ENCODE measurements around the gene RAB26. TPM values are rescaled to one million over a fixed set of nuclear protein-coding genes. Genes with fewer than 3 reads are reported as not detected.
"Not testable (repeated sequence)": the region's sequence is repeated elsewhere in the genome, so short reads cannot be mapped to it uniquely, and the experiment has no call there.

Gene RAB26
- total RNA-seq, 1 donor: not detected

DNA sequence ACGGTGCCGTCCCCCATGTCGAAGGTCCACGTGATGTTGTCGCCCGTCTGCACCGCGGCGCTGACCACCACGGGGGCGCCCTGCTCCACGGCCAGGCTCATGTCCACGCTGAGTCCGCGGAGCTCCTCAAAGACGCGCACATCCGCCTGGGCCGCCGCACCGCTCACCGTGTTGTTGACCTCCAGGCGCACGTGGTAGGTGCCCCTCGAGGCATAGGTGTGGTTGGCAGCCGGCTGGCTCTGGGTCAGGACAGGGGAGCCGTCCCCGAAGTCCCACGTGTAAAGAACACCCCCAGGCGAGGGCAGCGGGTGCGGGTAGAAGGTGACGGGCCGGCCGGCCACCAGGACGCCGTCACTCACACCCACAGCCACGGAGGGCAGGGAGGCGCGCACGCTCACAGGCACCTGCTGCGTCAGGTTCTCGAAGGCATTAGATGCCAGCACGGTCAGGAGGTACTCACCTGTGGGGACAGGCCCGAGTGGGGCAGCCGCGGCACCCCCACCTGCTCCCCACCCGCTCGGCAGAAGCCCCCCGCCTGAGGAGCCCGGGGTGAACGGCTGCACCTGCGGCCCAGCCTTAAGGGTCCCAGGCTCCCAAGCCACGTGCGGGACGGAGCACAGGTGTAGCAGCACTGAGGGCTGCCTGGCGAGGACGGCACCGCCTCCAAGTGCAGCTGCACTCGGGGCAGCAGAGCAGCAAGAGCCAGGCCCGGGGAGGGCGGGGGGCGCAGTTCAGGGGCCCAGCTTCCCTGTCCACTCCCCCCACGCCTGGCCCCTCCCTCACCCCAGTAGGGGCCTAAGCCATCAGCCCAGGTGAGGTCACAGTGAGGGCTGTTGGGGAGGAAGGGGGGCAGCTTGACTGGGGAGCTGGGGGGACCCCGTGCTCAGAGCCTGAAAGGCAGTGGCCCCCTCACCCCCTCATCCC is 36.8 kb upstream of the RAB26 start:
- H3K27me3 ChIP-seq (ENCODE audit: insufficient read depth, low read length); H3K4me3 ChIP-seq (ENCODE audit: low read length); H3K9me3 ChIP-seq (ENCODE audit: low read depth, low read length); H3K4me1 ChIP-seq (ENCODE audit: insufficient read depth, low read length): not testable (repeated sequence)

DNA sequence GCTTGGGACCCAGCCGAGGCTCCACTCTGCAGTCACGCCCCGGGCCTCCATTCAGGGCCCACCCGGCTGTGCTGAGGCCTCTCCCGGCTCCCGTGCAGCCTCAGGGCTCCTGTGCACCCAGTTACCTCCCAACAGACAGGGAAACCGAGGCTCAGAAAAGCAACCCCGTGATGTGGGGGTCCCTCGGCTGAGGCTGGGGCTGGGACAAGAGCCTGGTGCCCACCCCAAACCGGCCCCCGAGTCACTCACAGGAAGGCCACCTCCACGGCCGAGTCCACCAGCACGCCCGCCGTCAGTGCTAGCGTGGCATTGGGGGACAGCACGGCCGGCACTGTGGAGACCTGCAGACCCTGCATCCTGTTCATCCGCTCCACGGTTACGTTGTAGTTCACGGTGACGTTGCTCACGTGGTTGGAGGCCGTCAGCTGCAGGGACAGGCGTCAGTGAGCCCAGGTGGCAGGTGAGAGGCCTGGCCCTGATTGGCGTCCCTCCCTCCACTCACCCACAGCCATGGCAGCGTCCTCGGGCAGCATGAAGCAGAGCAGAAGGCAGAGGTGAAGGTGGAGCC is 35.8 kb upstream of the RAB26 start:
- H3K9me3 ChIP-seq (ENCODE audit: low read depth, low read length); H3K27me3 ChIP-seq (ENCODE audit: insufficient read depth, low read length); H3K4me1 ChIP-seq (ENCODE audit: insufficient read depth, low read length); H3K4me3 ChIP-seq (ENCODE audit: low read length): not testable (repeated sequence)

DNA sequence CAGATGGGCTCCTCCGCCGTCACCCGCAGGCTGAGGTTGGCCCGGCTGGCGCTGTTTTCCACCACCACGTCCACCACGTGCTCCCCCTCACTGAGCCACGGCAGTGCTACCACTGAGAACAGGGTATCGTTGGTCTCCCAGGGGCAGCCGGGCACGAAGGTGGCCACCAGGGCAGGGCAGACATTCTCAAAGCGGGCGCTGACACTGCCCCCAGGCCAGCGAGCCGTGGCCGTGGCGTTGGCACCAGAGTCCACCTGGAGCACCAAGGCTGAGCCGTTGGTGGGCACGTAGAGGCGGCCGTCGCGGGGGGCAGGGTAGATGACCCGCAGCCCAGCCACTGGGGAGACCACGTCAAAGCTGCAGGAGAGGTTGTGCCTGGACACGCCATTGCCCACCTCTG is 34.2 kb upstream of the RAB26 start:
- H3K4me1 ChIP-seq (ENCODE audit: insufficient read depth, low read length); H3K9me3 ChIP-seq (ENCODE audit: low read depth, low read length); H3K27me3 ChIP-seq (ENCODE audit: insufficient read depth, low read length); H3K4me3 ChIP-seq (ENCODE audit: low read length): not testable (repeated sequence)

- not testable (repeated sequence) for H3K9me3 ChIP-seq (ENCODE audit: low read depth, low read length); H3K4me1 ChIP-seq (ENCODE audit: insufficient read depth, low read length); H3K4me3 ChIP-seq (ENCODE audit: low read length); H3K27me3 ChIP-seq (ENCODE audit: insufficient read depth, low read length)
These were observed 33.4 kb upstream of the RAB26 start for GRCh38 chr16:2114885-2115590.

- H3K4me1 ChIP-seq (ENCODE audit: insufficient read depth, low read length): no peaks in the 10 kb centered on the region
- no peaks in the 10 kb centered on the region for H3K27me3 ChIP-seq (ENCODE audit: insufficient read depth, low read length)
- H3K4me3 ChIP-seq (ENCODE audit: low read length): no peak overlapping the region
- H3K9me3 ChIP-seq (ENCODE audit: low read depth, low read length): no peaks in the 10 kb centered on the region
These were observed 32.8 kb upstream of the RAB26 start for GRCh38 chr16:2115591-2115973.

GRCh38 chr16:2116428-2116827 is 32.0 kb upstream of the RAB26 start:
- not testable (repeated sequence) for H3K4me3 ChIP-seq (ENCODE audit: low read length); H3K27me3 ChIP-seq (ENCODE audit: insufficient read depth, low read length); H3K4me1 ChIP-seq (ENCODE audit: insufficient read depth, low read length); H3K9me3 ChIP-seq (ENCODE audit: low read depth, low read length)

DNA sequence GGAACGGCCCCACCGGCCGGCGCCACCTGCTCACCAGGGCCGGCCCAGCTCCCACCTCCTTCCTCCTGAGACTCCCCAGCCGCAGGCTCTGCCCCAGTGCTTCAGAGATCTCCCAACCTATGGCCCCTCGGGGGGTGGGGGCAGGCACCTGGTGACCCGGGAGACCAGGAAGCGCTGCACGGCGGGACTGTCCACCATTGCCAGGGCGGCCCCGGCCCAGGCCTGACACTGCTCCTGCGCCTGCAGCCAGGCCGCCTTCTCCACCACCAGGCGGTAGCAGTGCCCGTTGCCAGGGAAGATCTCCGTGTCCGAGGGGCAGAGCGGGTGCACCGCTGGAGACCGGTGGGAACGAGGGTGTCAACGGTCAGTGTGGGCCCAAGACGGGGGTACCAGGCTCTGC is 31.1 kb upstream of the RAB26 start:
- H3K4me3 ChIP-seq (ENCODE audit: low read length); H3K27me3 ChIP-seq (ENCODE audit: insufficient read depth, low read length); H3K9me3 ChIP-seq (ENCODE audit: low read depth, low read length); H3K4me1 ChIP-seq (ENCODE audit: insufficient read depth, low read length): not testable (repeated sequence)

- H3K27me3 ChIP-seq (ENCODE audit: insufficient read depth, low read length); H3K9me3 ChIP-seq (ENCODE audit: low read depth, low read length); H3K4me1 ChIP-seq (ENCODE audit: insufficient read depth, low read length); H3K4me3 ChIP-seq (ENCODE audit: low read length): not testable (repeated sequence)
These were observed 30.3 kb upstream of the RAB26 start for GRCh38 chr16:2117960-2118722.

DNA sequence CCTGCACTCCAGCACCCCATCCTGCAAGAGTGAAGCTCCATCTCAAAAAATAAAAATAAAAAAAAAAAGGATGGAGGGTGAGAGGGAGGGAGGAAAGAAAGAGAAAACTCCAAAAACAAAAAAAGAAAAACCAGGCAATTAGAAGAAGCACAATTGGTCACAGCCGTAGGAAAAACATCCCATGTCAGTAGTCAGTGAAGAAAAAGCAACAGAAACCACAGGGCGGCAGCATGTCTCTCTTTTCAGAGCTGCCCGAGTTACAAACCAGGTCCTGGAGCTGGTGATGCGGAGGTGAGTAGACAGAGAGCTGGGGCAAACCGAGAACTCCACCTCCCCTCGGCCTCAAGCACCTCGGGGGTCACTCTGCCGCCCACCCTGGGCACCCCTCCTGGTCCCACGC is 27.1 kb upstream of the RAB26 start:
- H3K27me3 ChIP-seq (ENCODE audit: insufficient read depth, low read length); H3K4me1 ChIP-seq (ENCODE audit: insufficient read depth, low read length); H3K9me3 ChIP-seq (ENCODE audit: low read depth, low read length); H3K4me3 ChIP-seq (ENCODE audit: low read length): not testable (repeated sequence)

- Histone ChIP-seq H3K4me3 (ENCODE audit: low read length) (no peak overlapping the region), H3K27me3 (ENCODE audit: insufficient read depth, low read length) (no peaks in the 10 kb centered on the region), H3K4me1 (ENCODE audit: insufficient read depth, low read length) (peaks cover 7% of the 10 kb centered on the region), H3K9me3 (ENCODE audit: low read depth, low read length) (no peaks in the 10 kb centered on the region)
These were observed 26.6 kb upstream of the RAB26 start for GRCh38 chr16:2121853-2122252.

GRCh38 chr16:2122429-2122828 is 26.0 kb upstream of the RAB26 start:
- Histone ChIP-seq H3K9me3 (ENCODE audit: low read depth, low read length) (no peaks in the 10 kb centered on the region), H3K27me3 (ENCODE audit: insufficient read depth, low read length) (no peaks in the 10 kb centered on the region), H3K4me3 (ENCODE audit: low read length) (no peak overlapping the region), H3K4me1 (ENCODE audit: insufficient read depth, low read length) (peaks cover 7% of the 10 kb centered on the region)

GRCh38 chr16:2122934-2123683 is 25.3 kb upstream of the RAB26 start:
- not testable (repeated sequence) for H3K4me3 ChIP-seq (ENCODE audit: low read length); H3K9me3 ChIP-seq (ENCODE audit: low read depth, low read length); H3K27me3 ChIP-seq (ENCODE audit: insufficient read depth, low read length); H3K4me1 ChIP-seq (ENCODE audit: insufficient read depth, low read length)

- not testable (repeated sequence) for H3K4me3 ChIP-seq (ENCODE audit: low read length); H3K9me3 ChIP-seq (ENCODE audit: low read depth, low read length); H3K27me3 ChIP-seq (ENCODE audit: insufficient read depth, low read length)
- peaks cover 13% of the 10 kb centered on the region for H3K4me1 ChIP-seq (ENCODE audit: insufficient read depth, low read length)
These were observed 24.6 kb upstream of the RAB26 start for GRCh38 chr16:2123706-2124376.

GRCh38 chr16:2124377-2124693 is 24.1 kb upstream of the RAB26 start:
- H3K9me3 ChIP-seq (ENCODE audit: low read depth, low read length); H3K4me3 ChIP-seq (ENCODE audit: low read length); H3K27me3 ChIP-seq (ENCODE audit: insufficient read depth, low read length): not testable (repeated sequence)
- peaks cover 14% of the 10 kb centered on the region for H3K4me1 ChIP-seq (ENCODE audit: insufficient read depth, low read length)
